ENCODE results near the gene CXCL11. TPM values are rescaled to one million over a fixed set of nuclear protein-coding genes. Genes with fewer than 3 reads are reported as not detected.

CXCL11 gene
- polyA plus RNA-seq, 1 donor from 2014 or later: 0.33 TPM

GRCh38 chr4:76013540-76013939, 22.3 kb downstream of the CXCL11 start:
- Histone ChIP-seq H3K9ac (ENCODE audit: low read length) (no peak overlapping the region), H3K9me2 (ENCODE audit: insufficient read depth, low read length) (no peaks in the 10 kb centered on the region), H3K79me2 (replicated peaks; ENCODE audit: insufficient read depth, low read length) (no peaks in the 10 kb centered on the region), H4K20me1 (ENCODE audit: insufficient read depth) (no peaks in the 10 kb centered on the region), H3K9me3 (ENCODE audit: low read length) (no peaks in the 10 kb centered on the region), H3K4me3 (ENCODE audit: low read length) (no peak overlapping the region), H3K4me2 (ENCODE audit: low read length) (no peak overlapping the region), H3K36me3 (ENCODE audit: insufficient read depth, low read length) (no peaks in the 10 kb centered on the region), H3K27ac (ENCODE audit: low read length) (no peak overlapping the region), H3K27me3 (ENCODE audit: insufficient read depth, low read depth, low read length) (no peaks in the 10 kb centered on the region), H2AFZ (ENCODE audit: low read depth, low read length) (no peak overlapping the region), H3F3A (ENCODE audit: insufficient read depth, low read length, poor library complexity, severe bottlenecking) (no peaks in the 10 kb centered on the region)
- no peak for TF ChIP-seq MXI1 (conservative IDR thresholded peaks at IDR 0.05; ENCODE audit: poor library complexity, severe bottlenecking)
- no peak for TF ChIP-seq EZH2 (IDR thresholded peaks at IDR 0.05; ENCODE audit: borderline replicate concordance, insufficient read depth, low read length, poor library complexity, severe bottlenecking)
- no peak for TF ChIP-seq EP300 (conservative IDR thresholded peaks at IDR 0.05; ENCODE audit: poor library complexity, severe bottlenecking)
- TF ChIP-seq POLR2AphosphoS5 (IDR thresholded peaks at IDR 0.05): no peak
- TF ChIP-seq CTCF (IDR thresholded peaks at IDR 0.05; ENCODE audit: poor library complexity, severe bottlenecking): no peak
- TF ChIP-seq SMC3 (conservative IDR thresholded peaks at IDR 0.05; ENCODE audit: poor library complexity): no peak
- no peak for TF ChIP-seq REST (IDR thresholded peaks at IDR 0.05; ENCODE audit: borderline replicate concordance)

GRCh38 chr4:76012388-76012801, 23.5 kb downstream of the CXCL11 start:
- Histone ChIP-seq H3K36me3 (ENCODE audit: insufficient read depth, low read length) (no peaks in the 10 kb centered on the region), H2AFZ (ENCODE audit: low read depth, low read length) (no peak overlapping the region), H3K27ac (ENCODE audit: low read length) (no peak overlapping the region), H3K27me3 (ENCODE audit: insufficient read depth, low read depth, low read length) (no peaks in the 10 kb centered on the region), H3K9ac (ENCODE audit: low read length) (no peak overlapping the region), H3F3A (ENCODE audit: insufficient read depth, low read length, poor library complexity, severe bottlenecking) (no peaks in the 10 kb centered on the region), H3K4me2 (ENCODE audit: low read length) (no peak overlapping the region), H4K20me1 (ENCODE audit: insufficient read depth) (no peaks in the 10 kb centered on the region), H3K9me2 (ENCODE audit: insufficient read depth, low read length) (no peaks in the 10 kb centered on the region), H3K9me3 (ENCODE audit: low read length) (no peaks in the 10 kb centered on the region), H3K79me2 (replicated peaks; ENCODE audit: insufficient read depth, low read length) (no peaks in the 10 kb centered on the region), H3K4me3 (ENCODE audit: low read length) (no peak overlapping the region)
- TF ChIP-seq MXI1 (conservative IDR thresholded peaks at IDR 0.05; ENCODE audit: poor library complexity, severe bottlenecking) (no peak), TAF1 (IDR thresholded peaks at IDR 0.05; ENCODE audit: low read depth) (no peak), RAD21 (conservative IDR thresholded peaks at IDR 0.05) (no peak), REST (IDR thresholded peaks at IDR 0.05; ENCODE audit: borderline replicate concordance) (no peak), SMC3 (conservative IDR thresholded peaks at IDR 0.05; ENCODE audit: poor library complexity) (no peak), CTCF (IDR thresholded peaks at IDR 0.05; ENCODE audit: poor library complexity, severe bottlenecking) (no peak), EZH2 (IDR thresholded peaks at IDR 0.05; ENCODE audit: borderline replicate concordance, insufficient read depth, low read length, poor library complexity, severe bottlenecking) (no peak), POLR2AphosphoS5 (IDR thresholded peaks at IDR 0.05) (no peak), EP300 (conservative IDR thresholded peaks at IDR 0.05; ENCODE audit: poor library complexity, severe bottlenecking) (no peak)
